DND-41 (cell line): ENCODE results near the gene ACSF3.
"Not testable (repeated sequence)": the region's sequence is repeated elsewhere in the genome, so short reads cannot be mapped to it uniquely, and the experiment has no call there.

Experiments
- EZH2 ChIP-seq: IDR thresholded peaks from 3 replicates; pipeline ENCODE4 v1.6.1; 2012; ENCODE audit warnings: borderline replicate concordance, low read depth, mild to moderate bottlenecking, moderate library complexity, low read length, inconsistent platforms; ENCODE audit not compliant: severe bottlenecking
- TF ChIP-seq, protein P1 (sequence below): IDR thresholded peaks from 2 replicates; pipeline ENCODE4 v1.5.1; 2012; ENCODE audit warnings: borderline replicate concordance, low read length, moderate library complexity, mild to moderate bottlenecking; ENCODE audit not compliant: poor library complexity, severe bottlenecking; ENCODE audit errors: extremely low read depth

DNA sequence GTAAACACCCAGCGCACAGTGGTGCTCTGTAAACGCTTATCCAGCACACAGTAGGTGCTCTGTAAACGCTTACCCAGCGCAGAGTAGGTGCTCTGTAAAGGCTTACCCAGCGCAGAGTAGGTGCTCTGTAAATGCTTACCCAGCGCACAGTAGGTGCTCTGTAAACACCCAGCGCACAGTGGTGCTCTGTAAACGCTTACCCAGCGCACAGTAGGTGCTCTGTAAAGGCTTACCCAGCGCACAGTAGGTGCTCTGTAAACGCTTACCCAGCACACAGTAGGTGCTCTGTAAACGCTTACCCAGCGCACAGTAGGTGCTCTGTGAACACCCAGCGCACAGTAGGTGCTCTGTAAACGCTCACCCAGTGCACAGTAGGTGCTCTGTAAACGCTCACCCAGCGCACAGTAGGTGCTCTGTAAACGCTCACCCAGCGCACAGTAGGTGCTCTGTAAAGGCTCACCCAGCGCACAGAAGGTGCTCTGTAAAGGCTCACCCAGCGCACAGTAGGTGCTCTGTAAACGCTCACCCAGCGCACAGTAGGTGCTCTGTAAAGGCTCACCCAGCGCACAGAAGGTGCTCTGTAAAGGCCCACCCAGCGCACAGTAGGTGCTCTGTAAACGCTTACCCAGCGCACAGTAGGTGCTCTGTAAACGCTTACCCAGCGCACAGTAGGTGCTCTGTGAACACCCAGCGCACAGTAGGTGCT lies 92.4 kb downstream of the ACSF3 start:
- not testable (repeated sequence) for TF ChIP-seq EZH2
- TF ChIP-seq, protein P1, sequence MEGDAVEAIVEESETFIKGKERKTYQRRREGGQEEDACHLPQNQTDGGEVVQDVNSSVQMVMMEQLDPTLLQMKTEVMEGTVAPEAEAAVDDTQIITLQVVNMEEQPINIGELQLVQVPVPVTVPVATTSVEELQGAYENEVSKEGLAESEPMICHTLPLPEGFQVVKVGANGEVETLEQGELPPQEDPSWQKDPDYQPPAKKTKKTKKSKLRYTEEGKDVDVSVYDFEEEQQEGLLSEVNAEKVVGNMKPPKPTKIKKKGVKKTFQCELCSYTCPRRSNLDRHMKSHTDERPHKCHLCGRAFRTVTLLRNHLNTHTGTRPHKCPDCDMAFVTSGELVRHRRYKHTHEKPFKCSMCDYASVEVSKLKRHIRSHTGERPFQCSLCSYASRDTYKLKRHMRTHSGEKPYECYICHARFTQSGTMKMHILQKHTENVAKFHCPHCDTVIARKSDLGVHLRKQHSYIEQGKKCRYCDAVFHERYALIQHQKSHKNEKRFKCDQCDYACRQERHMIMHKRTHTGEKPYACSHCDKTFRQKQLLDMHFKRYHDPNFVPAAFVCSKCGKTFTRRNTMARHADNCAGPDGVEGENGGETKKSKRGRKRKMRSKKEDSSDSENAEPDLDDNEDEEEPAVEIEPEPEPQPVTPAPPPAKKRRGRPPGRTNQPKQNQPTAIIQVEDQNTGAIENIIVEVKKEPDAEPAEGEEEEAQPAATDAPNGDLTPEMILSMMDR, result not testable (repeated sequence)
